ENCODE results near the gene IFI16. TPM values are rescaled to one million over a fixed set of nuclear protein-coding genes. Genes with fewer than 3 reads are reported as not detected.
"Not testable (repeated sequence)": the region's sequence is repeated elsewhere in the genome, so short reads cannot be mapped to it uniquely, and the experiment has no call there.

Gene IFI16
- total RNA-seq, 1 donor from 2014 or later = 8.9 TPM

DNA sequence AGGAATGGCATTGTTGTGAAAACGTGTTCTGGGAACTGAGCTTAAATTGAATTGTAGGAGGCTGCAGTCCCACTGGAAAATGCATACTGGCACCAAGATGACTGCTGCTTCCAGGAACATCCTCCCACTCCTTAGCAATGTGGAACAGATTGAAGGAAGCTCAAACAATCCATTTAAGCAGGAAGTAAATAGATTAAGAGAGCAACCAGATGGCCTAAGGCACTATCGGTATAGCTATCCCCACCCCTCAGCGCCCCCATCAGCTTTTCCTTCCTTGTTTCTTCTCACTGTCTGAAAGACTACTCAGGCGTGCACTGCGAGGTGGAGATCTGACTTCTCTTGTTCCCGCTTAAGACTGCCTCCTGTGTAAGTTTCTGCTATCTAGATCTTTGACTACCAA is 4.0 kb upstream of the IFI16 start:
- H3K9me3 Mint-ChIP-seq (ENCODE audit: low read depth) = no peaks in the 10 kb centered on the region
- peaks cover 33% of the 10 kb centered on the region for H3K4me1 Mint-ChIP-seq (ENCODE audit: low read depth)
- DNase-seq (ENCODE audit: low spot score, unreplicated experiment) = no peak
- H3K36me3 Mint-ChIP-seq (ENCODE audit: insufficient read depth) = no peaks in the 10 kb centered on the region
- TF ChIP-seq, protein P1, sequence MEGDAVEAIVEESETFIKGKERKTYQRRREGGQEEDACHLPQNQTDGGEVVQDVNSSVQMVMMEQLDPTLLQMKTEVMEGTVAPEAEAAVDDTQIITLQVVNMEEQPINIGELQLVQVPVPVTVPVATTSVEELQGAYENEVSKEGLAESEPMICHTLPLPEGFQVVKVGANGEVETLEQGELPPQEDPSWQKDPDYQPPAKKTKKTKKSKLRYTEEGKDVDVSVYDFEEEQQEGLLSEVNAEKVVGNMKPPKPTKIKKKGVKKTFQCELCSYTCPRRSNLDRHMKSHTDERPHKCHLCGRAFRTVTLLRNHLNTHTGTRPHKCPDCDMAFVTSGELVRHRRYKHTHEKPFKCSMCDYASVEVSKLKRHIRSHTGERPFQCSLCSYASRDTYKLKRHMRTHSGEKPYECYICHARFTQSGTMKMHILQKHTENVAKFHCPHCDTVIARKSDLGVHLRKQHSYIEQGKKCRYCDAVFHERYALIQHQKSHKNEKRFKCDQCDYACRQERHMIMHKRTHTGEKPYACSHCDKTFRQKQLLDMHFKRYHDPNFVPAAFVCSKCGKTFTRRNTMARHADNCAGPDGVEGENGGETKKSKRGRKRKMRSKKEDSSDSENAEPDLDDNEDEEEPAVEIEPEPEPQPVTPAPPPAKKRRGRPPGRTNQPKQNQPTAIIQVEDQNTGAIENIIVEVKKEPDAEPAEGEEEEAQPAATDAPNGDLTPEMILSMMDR (IDR thresholded peaks at IDR 0.05; ENCODE audit: unreplicated experiment) = no peak
- peak overlapping the region; percentile 84 for H3K27ac Mint-ChIP-seq
- H3K4me3 Mint-ChIP-seq (ENCODE audit: low read depth) = peak overlapping the region; percentile 54
- H3K27me3 Mint-ChIP-seq = no peaks in the 10 kb centered on the region

DNA sequence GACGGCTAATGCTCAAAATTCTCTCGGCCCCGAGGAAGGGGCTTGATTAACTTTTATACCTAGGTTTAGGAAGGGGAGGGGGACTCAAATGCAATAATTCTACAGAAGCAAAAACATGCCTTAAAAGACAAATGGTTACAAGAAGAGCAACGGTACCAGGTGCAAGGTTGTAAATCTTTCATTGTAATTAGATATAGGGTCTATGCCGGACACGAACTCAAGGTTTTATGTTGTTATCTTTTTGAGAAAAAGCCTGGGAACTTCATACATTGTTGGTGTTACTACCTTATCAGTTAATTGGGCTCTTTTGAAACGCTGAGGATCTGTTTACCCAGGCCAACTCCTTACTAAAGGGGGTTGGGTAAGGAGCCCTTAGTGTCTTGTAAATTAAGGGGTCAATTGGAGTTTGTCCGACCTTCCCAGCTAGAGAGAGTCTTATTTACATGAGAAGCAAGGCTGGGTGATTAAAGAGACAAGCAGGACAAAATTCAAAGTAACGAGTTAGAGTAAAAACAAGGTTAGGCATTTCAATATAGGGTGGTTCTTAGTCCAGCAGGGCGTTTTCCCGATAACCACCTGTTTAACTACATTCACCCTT is 3.4 kb upstream of the IFI16 start:
- not testable (repeated sequence) for H3K9me3 Mint-ChIP-seq (ENCODE audit: low read depth); DNase-seq (ENCODE audit: low spot score, unreplicated experiment); H3K27me3 Mint-ChIP-seq; H3K36me3 Mint-ChIP-seq (ENCODE audit: insufficient read depth)
- peak overlapping the region; percentile 54 for H3K4me3 Mint-ChIP-seq (ENCODE audit: low read depth)
- H3K27ac Mint-ChIP-seq = peak overlapping the region; percentile 84
- H3K4me1 Mint-ChIP-seq (ENCODE audit: low read depth) = peaks cover 33% of the 10 kb centered on the region

DNA sequence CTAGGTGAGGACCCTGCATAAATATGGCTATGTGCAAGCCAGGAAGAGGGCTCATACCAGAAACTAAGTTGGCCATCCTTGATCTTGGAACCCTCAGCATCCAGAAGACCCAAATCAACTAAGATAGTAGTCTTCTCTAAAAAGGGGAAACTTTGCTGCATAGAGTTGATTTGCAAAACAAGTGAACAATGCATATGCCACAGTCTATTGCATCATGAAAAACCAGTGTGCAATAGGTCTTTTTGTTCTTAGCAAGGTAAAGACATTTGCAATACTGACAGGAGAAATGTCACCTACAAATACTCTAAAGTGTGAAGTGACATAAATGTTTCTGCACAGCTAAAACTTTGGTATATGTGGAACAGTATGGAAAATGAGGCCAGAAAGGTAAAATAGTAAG is 2.0 kb upstream of the IFI16 start:
- H3K27me3 Mint-ChIP-seq = no peaks in the 10 kb centered on the region
- no peak overlapping the region for H3K4me3 Mint-ChIP-seq (ENCODE audit: low read depth)
- no peak overlapping the region for H3K27ac Mint-ChIP-seq
- H3K36me3 Mint-ChIP-seq (ENCODE audit: insufficient read depth) = no peaks in the 10 kb centered on the region
- no peak for DNase-seq (ENCODE audit: low spot score, unreplicated experiment)
- peaks cover 4% of the 10 kb centered on the region for H3K9me3 Mint-ChIP-seq (ENCODE audit: low read depth)
- TF ChIP-seq, protein P1 (IDR thresholded peaks at IDR 0.05; ENCODE audit: unreplicated experiment) = no peak
- H3K4me1 Mint-ChIP-seq (ENCODE audit: low read depth) = peaks cover 37% of the 10 kb centered on the region

DNA sequence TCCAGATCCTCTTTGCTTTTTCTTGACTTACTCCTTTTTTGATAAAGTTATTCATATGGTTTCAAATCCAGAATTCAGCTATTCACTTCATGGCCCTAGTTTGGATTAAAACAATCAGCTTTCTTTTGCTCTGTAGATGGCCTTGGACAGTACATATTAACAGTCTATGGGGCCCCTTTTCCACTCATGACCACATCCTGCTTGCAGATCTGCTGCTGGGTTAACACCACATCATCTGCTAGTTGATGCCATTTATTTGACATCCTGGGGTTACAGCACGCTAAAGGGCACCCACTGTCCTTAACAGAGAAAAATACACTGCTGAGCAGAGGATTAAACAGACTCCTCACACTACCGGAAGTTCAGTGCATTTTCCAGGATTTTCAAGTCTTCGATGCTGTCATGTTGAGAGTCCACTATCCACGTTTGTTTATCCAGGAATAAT is 941 bp upstream of the IFI16 start:
- H3K36me3 Mint-ChIP-seq (ENCODE audit: insufficient read depth) = no peaks in the 10 kb centered on the region
- H3K4me1 Mint-ChIP-seq (ENCODE audit: low read depth) = peaks cover 37% of the 10 kb centered on the region

DNA sequence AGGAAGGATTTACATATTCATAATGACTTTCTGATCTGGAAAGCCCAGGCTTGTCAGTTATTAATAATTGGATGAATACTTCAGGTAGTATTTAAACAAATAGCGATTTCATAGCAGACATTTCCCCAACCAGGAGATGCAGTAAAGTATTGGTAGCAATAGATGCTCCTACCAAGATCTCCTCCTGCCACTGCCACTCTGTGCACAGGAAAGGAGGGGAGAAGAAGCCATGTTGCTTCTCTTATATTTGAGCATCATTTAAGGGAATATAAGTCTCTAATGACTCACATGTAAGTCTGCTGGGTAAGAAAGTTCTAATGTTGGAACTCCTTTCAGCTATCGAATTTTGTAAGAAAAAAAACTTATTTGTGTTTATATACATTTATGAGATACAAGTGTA is 420 bp upstream of the IFI16 start:
- TF ChIP-seq, protein P1 (IDR thresholded peaks at IDR 0.05; ENCODE audit: unreplicated experiment) = no peak
- no peak for DNase-seq (ENCODE audit: low spot score, unreplicated experiment)
- Mint-ChIP-seq H3K9me3 (ENCODE audit: low read depth) (peaks cover 5% of the 10 kb centered on the region), H3K27ac (no peak overlapping the region), H3K4me3 (ENCODE audit: low read depth) (no peak overlapping the region), H3K27me3 (no peaks in the 10 kb centered on the region), H3K36me3 (ENCODE audit: insufficient read depth) (no peaks in the 10 kb centered on the region), H3K4me1 (ENCODE audit: low read depth) (peaks cover 37% of the 10 kb centered on the region)

More for the DNA sequence above, 941 bp upstream of the IFI16 start:
- Mint-ChIP-seq H3K27ac (no peak overlapping the region), H3K27me3 (no peaks in the 10 kb centered on the region), H3K9me3 (ENCODE audit: low read depth) (peaks cover 5% of the 10 kb centered on the region), H3K4me3 (ENCODE audit: low read depth) (no peak overlapping the region)
- TF ChIP-seq, protein P1 (IDR thresholded peaks at IDR 0.05; ENCODE audit: unreplicated experiment) = no peak
- no peak for DNase-seq (ENCODE audit: low spot score, unreplicated experiment)

DNA sequence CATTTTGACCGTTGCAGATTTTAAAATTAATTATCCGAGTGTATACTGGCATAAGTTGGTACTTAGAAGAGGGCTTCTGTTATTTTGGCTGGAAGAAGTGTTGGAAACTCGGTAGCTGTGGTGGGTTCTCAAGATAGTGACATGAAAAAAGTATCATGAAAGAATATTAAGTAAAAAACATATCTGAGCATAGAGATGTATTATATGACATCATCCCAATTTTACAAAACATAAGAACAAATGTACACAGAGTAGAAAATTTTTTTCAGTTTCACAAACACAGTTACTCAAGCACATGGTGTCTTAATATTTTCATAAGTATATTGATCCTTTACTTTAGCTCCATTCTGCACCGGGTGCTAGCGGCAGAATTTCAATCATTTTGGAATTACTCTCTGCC is 684 bp downstream of the IFI16 start:
- TF ChIP-seq, protein P1 (IDR thresholded peaks at IDR 0.05; ENCODE audit: unreplicated experiment) = no peak
- no peaks in the 10 kb centered on the region for H3K36me3 Mint-ChIP-seq (ENCODE audit: insufficient read depth)
- H3K4me1 Mint-ChIP-seq (ENCODE audit: low read depth) = peaks cover 31% of the 10 kb centered on the region
- no peak for DNase-seq (ENCODE audit: low spot score, unreplicated experiment)
- H3K4me3 Mint-ChIP-seq (ENCODE audit: low read depth) = peak overlapping the region; percentile 16
- H3K27ac Mint-ChIP-seq = no peak overlapping the region
- H3K9me3 Mint-ChIP-seq (ENCODE audit: low read depth) = peaks cover 5% of the 10 kb centered on the region
- no peaks in the 10 kb centered on the region for H3K27me3 Mint-ChIP-seq

DNA sequence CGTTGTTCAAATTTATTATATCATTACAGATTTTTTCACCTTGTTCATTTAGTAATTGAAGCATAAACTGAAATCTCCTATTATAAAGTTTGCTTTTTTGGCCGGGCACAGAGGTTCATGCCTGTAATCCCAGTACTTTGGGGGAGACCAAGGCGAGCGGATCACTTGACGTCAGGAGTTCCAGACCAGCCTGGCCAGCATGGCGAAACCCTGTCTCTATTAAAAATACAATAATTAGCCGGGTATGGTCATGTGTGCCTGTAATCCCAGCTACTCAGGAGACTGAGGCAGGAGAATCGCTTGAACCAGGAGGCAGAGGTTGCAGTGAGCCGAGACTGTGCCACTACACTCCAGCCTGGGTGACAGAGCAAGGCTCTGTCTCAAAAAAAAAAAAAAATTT is 1.3 kb downstream of the IFI16 start:
- H3K4me1 Mint-ChIP-seq (ENCODE audit: low read depth) = peaks cover 24% of the 10 kb centered on the region
- H3K36me3 Mint-ChIP-seq (ENCODE audit: insufficient read depth); H3K27me3 Mint-ChIP-seq; H3K9me3 Mint-ChIP-seq (ENCODE audit: low read depth); DNase-seq (ENCODE audit: low spot score, unreplicated experiment); H3K4me3 Mint-ChIP-seq (ENCODE audit: low read depth); H3K27ac Mint-ChIP-seq: not testable (repeated sequence)
